SU-DHL-6 (cell line): ENCODE measurements around the gene TMEM8B.

ENCODE experiments used
- CTCF ChIP-seq: fragments of 200-600 bp; sonication (generic); IDR thresholded peaks from one replicate; pipeline ENCODE4 v1.5.1; 2017; ENCODE audit warnings: antibody characterized with exemption, mild to moderate bottlenecking, low read length, moderate library complexity; ENCODE audit not compliant: insufficient read depth, poor library complexity, severe bottlenecking
- EZH2phosphoT487 ChIP-seq: fragments of 200-600 bp; sonication (generic), shearing (Covaris generic); conservative IDR thresholded peaks from 2 replicates; pipeline ENCODE4 v1.6.1; 2018; ENCODE audit warnings: mild to moderate bottlenecking, antibody characterized with exemption, low read length, moderate library complexity, mixed read lengths

- TF ChIP-seq CTCF: no peak
- no peak for TF ChIP-seq EZH2phosphoT487
These were observed 39.0 kb upstream of the TMEM8B start for GRCh38 chr9:35790025-35790384.
